A673 (cell line): Measurements from ENCODE around the gene NUF2. TPM values are rescaled to one million over a fixed set of nuclear protein-coding genes. Genes with fewer than 3 reads are reported as not detected.
"Not testable (repeated sequence)": the region's sequence is repeated elsewhere in the genome, so short reads cannot be mapped to it uniquely, and the experiment has no call there.

ENCODE experiments used
- BruUV-seq: library from RNA; stranded (reverse); fragments of 400-500 nt; replicated peaks from 2 replicates; lab custom pipeline; 2021; lab: Mats Ljungman, UMichigan
- CTCF ChIA-PET: fragments of 300-600 bp; sonication (Branson Sonifier 250); formaldehyde crosslinking; loops from one replicate; lab custom pipeline; 2022; ENCODE audit warnings: antibody characterized with exemption; lab: Charles Lee
- POLR2A ChIA-PET: fragments of 300-600 bp; sonication (Branson Sonifier 250); formaldehyde crosslinking; loops from one replicate; lab custom pipeline; 2022; ENCODE audit warnings: antibody characterized with exemption; ENCODE audit not compliant: low non-redundant PET; lab: Charles Lee
- DNase-seq: peaks from one replicate; pipeline ENCODE4 v3.0.0-alpha.2; 2015; ENCODE audit warnings: low spot score
- H3K27ac ChIP-seq: fragments of 200-600 bp; sonication (generic); 2 replicates; pipeline ENCODE4 v1.5.1; 2016; ENCODE audit warnings: mixed run types, low read depth, mild to moderate bottlenecking, mixed read lengths, antibody characterized with exemption, low read length; ENCODE audit not compliant: poor library complexity, severe bottlenecking
- H3K27me3 ChIP-seq: fragments of 200-600 bp; sonication (generic); replicated peaks from 2 replicates; pipeline ENCODE4 v1.6.1; 2017; ENCODE audit warnings: mixed run types, low read depth, mild to moderate bottlenecking, mixed read lengths, antibody characterized with exemption, low read length; ENCODE audit not compliant: insufficient read depth, poor library complexity
- H3K36me3 ChIP-seq: fragments of 200-600 bp; sonication (generic); 2 replicates; pipeline ENCODE4 v1.6.1; 2016; ENCODE audit warnings: mixed run types, mild to moderate bottlenecking, mixed read lengths, antibody characterized with exemption, low read length; ENCODE audit not compliant: insufficient read depth, poor library complexity, severe bottlenecking
- H3K4me1 ChIP-seq: fragments of 200-600 bp; sonication (generic); 2 replicates; pipeline ENCODE4 v1.6.1; 2017; ENCODE audit warnings: mixed run types, mild to moderate bottlenecking, mixed read lengths, antibody characterized with exemption, low read length; ENCODE audit not compliant: insufficient read depth, poor library complexity, severe bottlenecking
- H3K4me3 ChIP-seq: fragments of 200-600 bp; sonication (generic); 2 replicates; pipeline ENCODE4 v1.5.1; 2016; ENCODE audit warnings: low read depth, mixed run types, mild to moderate bottlenecking, mixed read lengths, low read length; ENCODE audit not compliant: poor library complexity, severe bottlenecking
- H3K9me3 ChIP-seq: fragments of 200-600 bp; sonication (generic); 2 replicates; pipeline ENCODE4 v1.6.1; 2016; ENCODE audit warnings: mixed run types, low read depth, mild to moderate bottlenecking, mixed read lengths, antibody characterized with exemption, low read length; ENCODE audit not compliant: poor library complexity, severe bottlenecking
- EZH2 ChIP-seq: fragments of 200-600 bp; sonication (generic); IDR thresholded peaks from 2 replicates; pipeline ENCODE4 v1.6.1; 2017; ENCODE audit warnings: borderline replicate concordance, low read depth, mild to moderate bottlenecking, mixed read lengths, antibody characterized with exemption, low read length; ENCODE audit not compliant: poor library complexity, severe bottlenecking
- intact Hi-C: fragments of 100-400 bp; cut with micrococcal nuclease; formaldehyde crosslinking; loops from one replicate; pipeline ENCODE4 v1.10.0; 2022; ENCODE audit not compliant: unreplicated experiment
- total RNA-seq: library from RNA; stranded (reverse); gene quantifications from 2 replicates; pipeline ENCODE4 v1.2.3, GENCODE V29; 2021
- TF ChIP-seq, protein P1 (sequence below): fragments of 300-800, 200-600 bp; sonication (generic); conservative IDR thresholded peaks from 2 replicates; pipeline ENCODE4 v1.5.1; 2017; ENCODE audit warnings: low read depth, mild to moderate bottlenecking, antibody characterized with exemption, low read length, moderate library complexity, mixed read lengths

Gene NUF2
- total RNA-seq, 1 experiment from 2014 or later, result 91.6 TPM

DNA sequence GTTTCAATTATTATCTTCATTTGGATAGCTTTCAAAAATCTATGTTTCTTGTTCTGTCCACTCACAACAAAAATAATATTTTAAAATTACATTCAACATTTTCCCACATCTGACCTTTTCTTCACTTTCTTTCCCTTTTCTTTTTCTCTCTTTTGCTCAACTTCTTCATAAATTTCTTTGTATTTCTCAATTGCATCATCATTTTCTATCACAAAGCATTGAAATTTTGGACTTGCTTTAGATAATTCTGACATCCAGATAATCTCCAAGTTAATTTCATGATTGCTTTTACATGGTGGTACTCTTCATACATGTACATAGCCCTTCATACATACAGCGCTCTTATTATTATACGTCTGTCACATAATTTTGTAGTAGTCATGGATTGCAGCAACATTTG is 30.2 kb downstream of the NUF2 start:
- intact Hi-C loops, result no loop called here
- CTCF ChIA-PET, result no interaction called here
- H3K36me3 ChIP-seq, result peaks cover 86% of the 10 kb centered on the region

DNA sequence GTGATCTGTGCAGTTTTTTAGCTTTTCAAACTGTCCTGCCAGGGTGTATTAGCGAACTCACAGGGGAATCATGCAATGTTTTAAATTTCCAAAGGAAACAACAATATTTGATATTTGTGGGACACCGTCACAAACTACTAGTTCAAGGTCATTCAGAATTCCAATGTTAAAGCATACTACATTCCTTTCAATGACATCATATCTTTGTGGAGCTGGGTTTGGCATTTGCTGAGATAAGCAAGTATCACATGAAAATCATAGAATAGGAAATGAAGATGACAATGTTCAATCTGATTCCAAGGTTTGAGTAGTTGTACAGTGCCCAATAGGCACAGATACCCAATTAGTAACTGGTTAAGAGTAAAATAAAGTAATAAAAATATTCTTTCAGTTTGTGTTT is 35.6 kb downstream of the NUF2 start:
- CTCF ChIA-PET, result no interaction called here

More for the DNA sequence above, 30.2 kb downstream of the NUF2 start:
- Histone ChIP-seq H3K9me3 (no peaks in the 10 kb centered on the region), H3K27ac (no peak overlapping the region), H3K4me3 (no peak overlapping the region), H3K4me1 (peaks cover 6% of the 10 kb centered on the region), H3K27me3 (no peaks in the 10 kb centered on the region)
- no peak for TF ChIP-seq EZH2
- TF ChIP-seq, protein P1, sequence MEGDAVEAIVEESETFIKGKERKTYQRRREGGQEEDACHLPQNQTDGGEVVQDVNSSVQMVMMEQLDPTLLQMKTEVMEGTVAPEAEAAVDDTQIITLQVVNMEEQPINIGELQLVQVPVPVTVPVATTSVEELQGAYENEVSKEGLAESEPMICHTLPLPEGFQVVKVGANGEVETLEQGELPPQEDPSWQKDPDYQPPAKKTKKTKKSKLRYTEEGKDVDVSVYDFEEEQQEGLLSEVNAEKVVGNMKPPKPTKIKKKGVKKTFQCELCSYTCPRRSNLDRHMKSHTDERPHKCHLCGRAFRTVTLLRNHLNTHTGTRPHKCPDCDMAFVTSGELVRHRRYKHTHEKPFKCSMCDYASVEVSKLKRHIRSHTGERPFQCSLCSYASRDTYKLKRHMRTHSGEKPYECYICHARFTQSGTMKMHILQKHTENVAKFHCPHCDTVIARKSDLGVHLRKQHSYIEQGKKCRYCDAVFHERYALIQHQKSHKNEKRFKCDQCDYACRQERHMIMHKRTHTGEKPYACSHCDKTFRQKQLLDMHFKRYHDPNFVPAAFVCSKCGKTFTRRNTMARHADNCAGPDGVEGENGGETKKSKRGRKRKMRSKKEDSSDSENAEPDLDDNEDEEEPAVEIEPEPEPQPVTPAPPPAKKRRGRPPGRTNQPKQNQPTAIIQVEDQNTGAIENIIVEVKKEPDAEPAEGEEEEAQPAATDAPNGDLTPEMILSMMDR, result no peak
- BruUV-seq, result no TSS peak
- POLR2A ChIA-PET, result no interaction called here
- DNase-seq, result no peak

DNA sequence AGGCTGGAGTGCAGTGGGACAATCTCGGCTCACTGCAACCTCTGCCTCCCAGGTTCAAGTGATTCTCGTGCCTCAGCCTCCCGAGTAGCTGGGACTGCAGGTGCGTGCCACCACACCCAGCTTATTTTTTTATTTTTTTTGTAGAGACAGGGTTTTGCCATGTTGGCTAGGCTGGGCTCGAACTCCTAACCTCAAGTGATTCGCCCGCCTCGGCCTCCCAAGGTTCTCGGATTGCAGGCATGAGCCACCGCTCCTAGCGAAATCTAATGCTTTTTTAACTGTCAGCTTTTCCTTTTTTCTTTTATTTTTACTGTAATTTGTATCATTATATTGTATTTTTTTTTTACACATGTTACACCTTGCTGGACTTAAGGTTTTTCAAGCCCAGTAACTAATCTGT is 36.4 kb downstream of the NUF2 start:
- POLR2A ChIA-PET, result interaction anchor here (0.7 kb wide), 1 partner anchor 797 kb away, joined by 4 read pairs; no protein-coding TSS in a partner anchor
- not testable (repeated sequence) for BruUV-seq, H3K4me3 ChIP-seq

More for the DNA sequence above, 35.6 kb downstream of the NUF2 start:
- DNase-seq, result no peak
- TF ChIP-seq, protein P1, result no peak
- no peak for TF ChIP-seq EZH2
- BruUV-seq, result no TSS peak
- Histone ChIP-seq H3K4me1 (peaks cover 14% of the 10 kb centered on the region), H3K36me3 (peaks cover 36% of the 10 kb centered on the region), H3K27ac (no peak overlapping the region), H3K4me3 (no peak overlapping the region), H3K27me3 (no peaks in the 10 kb centered on the region), H3K9me3 (no peaks in the 10 kb centered on the region)
- POLR2A ChIA-PET, result no interaction called here
- intact Hi-C loops, result no loop called here

More for the DNA sequence above, 36.4 kb downstream of the NUF2 start:
- DNase-seq, intact Hi-C loops, H3K9me3 ChIP-seq, CTCF ChIA-PET, H3K27ac ChIP-seq, H3K27me3 ChIP-seq: not testable (repeated sequence)
- Histone ChIP-seq H3K36me3 (peaks cover 30% of the 10 kb centered on the region), H3K4me1 (peaks cover 14% of the 10 kb centered on the region)
